NT2/D1 (cell line): ENCODE data around the gene APC.

Source experiments
- DNase-seq: peaks from one replicate; pipeline ENCODE4 v3.0.0-alpha.2; 2011; ENCODE audit warnings: low read depth, low spot score
- H3K27me3 ChIP-seq: 2 replicates; pipeline ENCODE4 v1.6.0; 2011; ENCODE audit warnings: mild to moderate bottlenecking; ENCODE audit not compliant: insufficient read length, insufficient read depth
- H3K36me3 ChIP-seq: 2 replicates; pipeline ENCODE4 v1.6.1; 2011; ENCODE audit warnings: mild to moderate bottlenecking, low read length, mixed read lengths; ENCODE audit not compliant: insufficient read depth, insufficient read length
- H3K4me1 ChIP-seq: 2 replicates; pipeline ENCODE4 v1.5.1; 2011; ENCODE audit not compliant: insufficient read depth, insufficient read length
- H3K4me3 ChIP-seq: 2 replicates; pipeline ENCODE4 v1.5.1; 2011; ENCODE audit warnings: low read depth; ENCODE audit not compliant: insufficient read length
- H3K9ac ChIP-seq: 2 replicates; pipeline ENCODE4 v1.6.0; 2011; ENCODE audit warnings: low read depth; ENCODE audit not compliant: insufficient read length
- H3K9me3 ChIP-seq: 2 replicates; pipeline ENCODE4 v1.5.1; 2011; ENCODE audit warnings: mild to moderate bottlenecking, low read length; ENCODE audit not compliant: insufficient read depth
- SUZ12 ChIP-seq: IDR thresholded peaks from 2 replicates; pipeline ENCODE4 v1.6.1; 2011; ENCODE audit not compliant: insufficient read length, insufficient read depth; ENCODE audit errors: extremely low read depth
- YY1 ChIP-seq: IDR thresholded peaks from 2 replicates; pipeline ENCODE4 v1.6.1; 2011; ENCODE audit not compliant: insufficient read length, insufficient read depth
- ZNF274 ChIP-seq: IDR thresholded peaks from 2 replicates; pipeline ENCODE4 v1.6.1; 2011; ENCODE audit warnings: mild to moderate bottlenecking, low read depth, low read length

Gene APC

GRCh38 chr5:112787261-112787660 lies 49.6 kb downstream of the APC start:
- no peak for DNase-seq
- no peak overlapping the region for H3K9ac ChIP-seq
- H3K9me3 ChIP-seq, result no peaks in the 10 kb centered on the region
- H3K27me3 ChIP-seq, result no peaks in the 10 kb centered on the region
- TF ChIP-seq SUZ12, result no peak
- no peak for TF ChIP-seq ZNF274
- TF ChIP-seq YY1, result no peak
- H3K4me1 ChIP-seq, result no peaks in the 10 kb centered on the region
- H3K4me3 ChIP-seq, result no peak overlapping the region
- peaks cover 3% of the 10 kb centered on the region for H3K36me3 ChIP-seq

GRCh38 chr5:112787896-112788295 lies 50.2 kb downstream of the APC start:
- Histone ChIP-seq H3K4me3 (no peak overlapping the region), H3K27me3 (no peaks in the 10 kb centered on the region), H3K4me1 (no peaks in the 10 kb centered on the region), H3K9me3 (no peaks in the 10 kb centered on the region), H3K9ac (no peak overlapping the region), H3K36me3 (peaks cover 7% of the 10 kb centered on the region)
- no peak for TF ChIP-seq ZNF274
- TF ChIP-seq YY1, result no peak
- TF ChIP-seq SUZ12, result no peak
- DNase-seq, result no peak

GRCh38 chr5:112793201-112793600 lies 55.5 kb downstream of the APC start:
- no peak for DNase-seq
- TF ChIP-seq YY1 (no peak), SUZ12 (no peak), ZNF274 (no peak)
- Histone ChIP-seq H3K9me3 (no peaks in the 10 kb centered on the region), H3K4me3 (no peak overlapping the region), H3K27me3 (no peaks in the 10 kb centered on the region), H3K9ac (no peak overlapping the region), H3K36me3 (peaks cover 19% of the 10 kb centered on the region), H3K4me1 (no peaks in the 10 kb centered on the region)

GRCh38 chr5:112794410-112794809 lies 56.7 kb downstream of the APC start:
- H3K36me3 ChIP-seq, result peaks cover 19% of the 10 kb centered on the region
- DNase-seq, result no peak
- no peak overlapping the region for H3K9ac ChIP-seq

GRCh38 chr5:112795342-112795741 lies 57.7 kb downstream of the APC start:
- Histone ChIP-seq H3K27me3 (no peaks in the 10 kb centered on the region), H3K9ac (no peak overlapping the region), H3K9me3 (no peaks in the 10 kb centered on the region), H3K4me1 (no peaks in the 10 kb centered on the region), H3K36me3 (peaks cover 19% of the 10 kb centered on the region), H3K4me3 (no peak overlapping the region)
- DNase-seq, result no peak
- no peak for TF ChIP-seq YY1
- no peak for TF ChIP-seq SUZ12
- TF ChIP-seq ZNF274, result no peak

More at GRCh38 chr5:112794410-112794809, 56.7 kb downstream of the APC start:
- Histone ChIP-seq H3K4me3 (no peak overlapping the region), H3K9me3 (no peaks in the 10 kb centered on the region), H3K27me3 (no peaks in the 10 kb centered on the region), H3K4me1 (no peaks in the 10 kb centered on the region)
- no peak for TF ChIP-seq SUZ12
- TF ChIP-seq ZNF274, result no peak
- no peak for TF ChIP-seq YY1

- TF ChIP-seq ZNF274 (no peak), SUZ12 (no peak), YY1 (no peak)
- no peak for DNase-seq
- H3K4me1 ChIP-seq, result no peaks in the 10 kb centered on the region
- no peaks in the 10 kb centered on the region for H3K27me3 ChIP-seq
- no peak overlapping the region for H3K4me3 ChIP-seq
- H3K9ac ChIP-seq, result no peak overlapping the region
- H3K36me3 ChIP-seq, result peaks cover 19% of the 10 kb centered on the region
- no peaks in the 10 kb centered on the region for H3K9me3 ChIP-seq
Measured at GRCh38 chr5:112795944-112796678, 58.4 kb downstream of the APC start.

- Histone ChIP-seq H3K4me1 (no peaks in the 10 kb centered on the region), H3K9ac (no peak overlapping the region), H3K36me3 (peaks cover 7% of the 10 kb centered on the region), H3K4me3 (no peak overlapping the region), H3K9me3 (no peaks in the 10 kb centered on the region), H3K27me3 (no peaks in the 10 kb centered on the region)
- DNase-seq, result no peak
- no peak for TF ChIP-seq SUZ12
- no peak for TF ChIP-seq ZNF274
- TF ChIP-seq YY1, result no peak
Measured at GRCh38 chr5:112799661-112800060, 62.0 kb downstream of the APC start.
